Karpas-422 (cell line): ENCODE results near the gene CLIP3. TPM values are rescaled to one million over a fixed set of nuclear protein-coding genes. Genes with fewer than 3 reads are reported as not detected.
A peak's percentile ranks its signal among the peaks of the same experiment; 100 is the strongest.
"Not testable (repeated sequence)": the region's sequence is repeated elsewhere in the genome, so short reads cannot be mapped to it uniquely, and the experiment has no call there.

Experiments
- DNase-seq: peaks from one replicate; pipeline ENCODE4 v3.0.0-alpha.2; 2015
- H2AFZ ChIP-seq: fragments of 200-600 bp; sonication (generic); 2 replicates; pipeline ENCODE4 v1.6.1; 2014; ENCODE audit warnings: antibody characterized with exemption, low read length, mixed read lengths
- H3K27ac ChIP-seq: fragments of 200-600 bp; sonication (generic); 2 replicates; pipeline ENCODE4 v1.5.1; 2014; ENCODE audit warnings: mild to moderate bottlenecking, low read length, moderate library complexity
- H3K27me3 ChIP-seq: fragments of 200-600 bp; sonication (generic); 2 replicates; pipeline ENCODE4 v1.6.1; 2014; ENCODE audit warnings: low read length, mixed read lengths
- H3K36me3 ChIP-seq: fragments of 200-600 bp; sonication (generic); 2 replicates; pipeline ENCODE4 v1.6.1; 2014; ENCODE audit warnings: low read length, mixed read lengths; ENCODE audit not compliant: insufficient read depth
- H3K4me1 ChIP-seq: fragments of 200-600 bp; sonication (generic); 2 replicates; pipeline ENCODE4 v1.6.1; 2014; ENCODE audit warnings: mild to moderate bottlenecking, low read length, mixed read lengths
- H3K4me2 ChIP-seq: fragments of 200-600 bp; sonication (generic); 2 replicates; pipeline ENCODE4 v1.6.1; 2014; ENCODE audit warnings: low read length, low read depth, mild to moderate bottlenecking; ENCODE audit not compliant: poor library complexity, severe bottlenecking
- H3K4me3 ChIP-seq: fragments of 200-600 bp; sonication (generic); 2 replicates; pipeline ENCODE4 v1.5.1; 2014; ENCODE audit warnings: mild to moderate bottlenecking, antibody characterized with exemption, low read length, mixed read lengths
- H3K79me2 ChIP-seq: fragments of 200-600 bp; sonication (generic); 2 replicates; pipeline ENCODE4 v1.6.1; 2014; ENCODE audit warnings: mild to moderate bottlenecking, low read length, mixed read lengths
- H3K9ac ChIP-seq: fragments of 200-600 bp; sonication (generic); 2 replicates; pipeline ENCODE4 v1.6.0; 2014; ENCODE audit warnings: low read length
- H3K9me2 ChIP-seq: fragments of 200-600 bp; sonication (generic), shearing (Covaris generic); replicated peaks from 2 replicates; pipeline ENCODE4 v1.6.0; 2014; ENCODE audit warnings: mild to moderate bottlenecking, low read length, moderate library complexity; ENCODE audit not compliant: insufficient read depth
- H3K9me3 ChIP-seq: fragments of 300-700, 200-600 bp; sonication (generic); 2 replicates; pipeline ENCODE4 v1.6.1; 2014; ENCODE audit warnings: low read length, mixed read lengths
- H4K20me1 ChIP-seq: fragments of 200-600 bp; sonication (generic); 2 replicates; pipeline ENCODE4 v1.6.1; 2014; ENCODE audit warnings: mild to moderate bottlenecking, antibody characterized with exemption, low read length, low read depth; ENCODE audit not compliant: insufficient read depth
- total RNA-seq: library from RNA; depleted of rRNA; stranded (reverse); fragments of >200 nt; shearing (Covaris generic); gene quantifications from 2 replicates; pipeline ENCODE4 v1.2.3, GENCODE V29; 2014; ENCODE audit warnings: low replicate concordance

CLIP3 gene
- total RNA-seq, 1 experiment from 2014 or later, result 1.2 TPM

DNA sequence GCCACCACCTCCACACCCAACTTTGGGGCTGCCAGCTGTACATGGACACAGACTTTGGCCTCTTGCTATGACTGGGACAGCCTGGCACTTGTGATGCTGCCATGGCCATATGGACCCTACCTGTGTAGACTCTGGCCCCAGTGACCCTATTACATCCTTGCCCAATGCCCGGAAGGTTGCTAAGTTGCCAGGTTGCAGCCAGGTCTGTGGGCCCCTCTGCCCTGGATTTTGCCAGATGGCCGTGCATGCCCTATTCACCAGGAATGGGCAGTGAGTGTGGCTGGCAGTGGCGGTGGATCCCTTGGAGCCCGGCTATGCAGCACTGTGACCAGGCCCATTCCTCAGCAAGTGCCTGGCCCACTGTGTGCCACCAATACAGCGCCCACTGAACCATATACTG is 46.6 kb downstream of the CLIP3 start:
- no peaks in the 10 kb centered on the region for H3K36me3 ChIP-seq
- no peak overlapping the region for H3K27ac ChIP-seq
- no peaks in the 10 kb centered on the region; the same call in 1 of the 2 replicates for H3K27me3 ChIP-seq
- DNase-seq, result no peak
- no peak overlapping the region for H3K9ac ChIP-seq
- no peak overlapping the region for H3K4me2 ChIP-seq
- H3K4me1 ChIP-seq, result peaks cover 8% of the 10 kb centered on the region; the same call in 1 of the 2 replicates
- H3K9me3 ChIP-seq, result no peaks in the 10 kb centered on the region; the same call in 1 of the 2 replicates
- no peaks in the 10 kb centered on the region for H3K79me2 ChIP-seq
- no peaks in the 10 kb centered on the region for H4K20me1 ChIP-seq
- no peak overlapping the region for H3K4me3 ChIP-seq
- no peaks in the 10 kb centered on the region for H3K9me2 ChIP-seq
- no peak overlapping the region for H2AFZ ChIP-seq

DNA sequence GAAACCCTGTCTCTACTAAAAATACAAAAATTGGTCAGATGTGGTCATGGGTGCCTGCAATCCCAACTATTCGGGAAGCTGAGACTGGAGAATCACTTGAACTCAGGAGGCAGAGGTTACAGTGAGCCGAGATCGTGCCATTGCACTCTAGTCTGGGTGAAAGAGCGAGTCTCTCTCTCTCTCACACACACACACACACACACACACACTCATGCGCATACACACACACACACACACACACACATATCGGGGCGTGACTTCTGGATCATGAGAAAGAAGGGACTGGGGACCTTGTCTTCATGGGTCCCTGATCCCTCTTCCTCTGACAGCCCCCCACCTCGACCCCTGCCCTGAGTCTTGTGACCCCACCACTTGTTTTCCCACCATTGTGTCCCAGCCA is 49.5 kb downstream of the CLIP3 start:
- H3K36me3 ChIP-seq, result no peaks in the 10 kb centered on the region
- no peak overlapping the region for H3K9ac ChIP-seq
- no peak overlapping the region for H3K27ac ChIP-seq
- no peaks in the 10 kb centered on the region for H4K20me1 ChIP-seq
- H3K4me3 ChIP-seq, result no peak overlapping the region
- H3K9me2 ChIP-seq, result no peaks in the 10 kb centered on the region
- no peak for DNase-seq
- no peaks in the 10 kb centered on the region for H3K27me3 ChIP-seq
- no peaks in the 10 kb centered on the region for H3K79me2 ChIP-seq
- H3K9me3 ChIP-seq, result no peaks in the 10 kb centered on the region
- no peak overlapping the region for H2AFZ ChIP-seq
- no peak overlapping the region for H3K4me2 ChIP-seq
- peaks cover 8% of the 10 kb centered on the region; the same call in 1 of the 2 replicates for H3K4me1 ChIP-seq

- not testable (repeated sequence) for H3K4me3 ChIP-seq, H3K27me3 ChIP-seq, H4K20me1 ChIP-seq, H3K79me2 ChIP-seq, DNase-seq, H3K9ac ChIP-seq, H3K4me2 ChIP-seq, H2AFZ ChIP-seq, H3K9me3 ChIP-seq, H3K36me3 ChIP-seq, H3K27ac ChIP-seq, H3K4me1 ChIP-seq, H3K9me2 ChIP-seq
Measured at GRCh38 chr19:35980997-35981396, 51.7 kb downstream of the CLIP3 start.

DNA sequence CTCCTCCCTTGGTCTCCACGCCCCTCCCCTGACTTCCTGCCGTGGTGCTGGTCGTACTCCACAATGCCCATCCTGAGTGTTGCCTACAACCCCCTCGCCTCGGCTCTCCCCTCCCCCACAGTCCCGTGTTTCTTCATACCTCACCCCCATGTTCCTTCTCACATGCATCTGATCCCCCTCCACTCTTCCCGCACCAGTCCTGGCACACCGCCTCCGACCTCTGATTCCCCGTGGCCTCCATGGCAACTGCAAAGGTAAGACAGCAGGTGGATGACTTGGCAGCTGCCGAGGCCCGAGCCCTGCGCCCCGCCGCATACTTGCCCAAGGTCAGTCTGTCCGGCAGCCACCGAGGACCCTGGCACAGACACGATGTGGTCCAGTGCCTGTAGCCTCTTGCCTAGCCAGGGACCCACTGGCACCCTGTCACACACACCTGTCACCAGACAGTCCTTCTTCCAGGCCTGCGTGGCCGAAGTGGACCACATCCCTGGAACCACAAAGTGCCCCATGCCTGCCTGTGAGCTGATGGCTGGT is 53.8 kb downstream of the CLIP3 start:
- H3K27me3 ChIP-seq, result no peaks in the 10 kb centered on the region
- no peak overlapping the region for H3K9ac ChIP-seq
- no peaks in the 10 kb centered on the region for H3K79me2 ChIP-seq

GRCh38 chr19:35978271-35978670 is 54.4 kb downstream of the CLIP3 start:
- H3K79me2 ChIP-seq, result no peaks in the 10 kb centered on the region
- no peak overlapping the region for H3K4me2 ChIP-seq
- H3K27ac ChIP-seq, result no peak overlapping the region
- H3K4me1 ChIP-seq, result peaks cover 5% of the 10 kb centered on the region
- no peak overlapping the region for H3K4me3 ChIP-seq
- H3K9ac ChIP-seq, result no peak overlapping the region
- H3K9me3 ChIP-seq, result no peaks in the 10 kb centered on the region
- no peak overlapping the region for H2AFZ ChIP-seq
- H3K36me3 ChIP-seq, result no peaks in the 10 kb centered on the region
- DNase-seq, result no peak
- no peaks in the 10 kb centered on the region for H3K27me3 ChIP-seq
- H4K20me1 ChIP-seq, result no peaks in the 10 kb centered on the region
- H3K9me2 ChIP-seq, result no peaks in the 10 kb centered on the region

More for the DNA sequence above, 53.8 kb downstream of the CLIP3 start:
- no peaks in the 10 kb centered on the region for H4K20me1 ChIP-seq
- H3K36me3 ChIP-seq, result no peaks in the 10 kb centered on the region
- H3K9me2 ChIP-seq, result no peaks in the 10 kb centered on the region
- H3K9me3 ChIP-seq, result no peaks in the 10 kb centered on the region
- H3K4me1 ChIP-seq, result peaks cover 5% of the 10 kb centered on the region
- DNase-seq, result no peak
- H3K4me2 ChIP-seq, result no peak overlapping the region
- H3K4me3 ChIP-seq, result no peak overlapping the region
- H3K27ac ChIP-seq, result no peak overlapping the region
- no peak overlapping the region for H2AFZ ChIP-seq

- Histone ChIP-seq H2AFZ (no peak overlapping the region), H3K27ac (no peak overlapping the region), H3K9me2 (no peaks in the 10 kb centered on the region), H3K79me2 (no peaks in the 10 kb centered on the region), H4K20me1 (no peaks in the 10 kb centered on the region), H3K36me3 (no peaks in the 10 kb centered on the region), H3K4me1 (peaks cover 5% of the 10 kb centered on the region), H3K9ac (no peak overlapping the region), H3K27me3 (no peaks in the 10 kb centered on the region), H3K9me3 (no peaks in the 10 kb centered on the region), H3K4me3 (no peak overlapping the region), H3K4me2 (peak overlapping the region; percentile 13)
- DNase-seq, result peak; percentile 95
Measured at GRCh38 chr19:35977446-35978222, 55.0 kb downstream of the CLIP3 start.

- peak; percentile 55 for DNase-seq
Measured at GRCh38 chr19:35975608-35976214, 57.0 kb downstream of the CLIP3 start.

GRCh38 chr19:35973487-35973886 is 59.2 kb downstream of the CLIP3 start:
- H3K9ac ChIP-seq, result no peak overlapping the region
- H3K79me2 ChIP-seq, result no peaks in the 10 kb centered on the region
- H3K9me2 ChIP-seq, result no peaks in the 10 kb centered on the region
- H3K27ac ChIP-seq, result no peak overlapping the region
- peak; percentile 62 for DNase-seq
- no peaks in the 10 kb centered on the region for H3K9me3 ChIP-seq
- no peak overlapping the region for H3K4me3 ChIP-seq
- no peaks in the 10 kb centered on the region for H3K36me3 ChIP-seq
- H4K20me1 ChIP-seq, result no peaks in the 10 kb centered on the region
- no peaks in the 10 kb centered on the region for H3K27me3 ChIP-seq
- H2AFZ ChIP-seq, result no peak overlapping the region
- peaks cover 5% of the 10 kb centered on the region for H3K4me1 ChIP-seq
- H3K4me2 ChIP-seq, result no peak overlapping the region

More at GRCh38 chr19:35975608-35976214, 57.0 kb downstream of the CLIP3 start:
- no peak overlapping the region for H3K9ac ChIP-seq
- H3K4me1 ChIP-seq, result peaks cover 5% of the 10 kb centered on the region
- no peak overlapping the region for H3K27ac ChIP-seq
- no peaks in the 10 kb centered on the region for H3K79me2 ChIP-seq
- H4K20me1 ChIP-seq, result no peaks in the 10 kb centered on the region
- H3K4me2 ChIP-seq, result no peak overlapping the region
- H3K27me3 ChIP-seq, result no peaks in the 10 kb centered on the region
- H3K9me3 ChIP-seq, result no peaks in the 10 kb centered on the region
- no peaks in the 10 kb centered on the region for H3K9me2 ChIP-seq
- no peak overlapping the region for H2AFZ ChIP-seq
- H3K4me3 ChIP-seq, result no peak overlapping the region
- no peaks in the 10 kb centered on the region for H3K36me3 ChIP-seq
